Kidney (tissue), 14 donors: ENCODE data around the gene RNF31. TPM values are rescaled to one million over a fixed set of nuclear protein-coding genes. Genes with fewer than 3 reads are reported as not detected.
A peak's percentile ranks its signal among the peaks of the same experiment; 100 is the strongest.

ENCODE experiments used
- DNase-seq, 5 donors: peaks; one replicate each; pipeline ENCODE4 v3.0.0-alpha.2; 2013 to 2020
- FAIRE-seq: peaks from 2 replicates; lab custom pipeline; 2012; peaks lifted over from hg19 to GRCh38; lab: Jason Lieb, UNC
- H3K27ac ChIP-seq, 2 donors: one replicate each; pipeline ENCODE4 v1.7.0; 2013; ENCODE audit warnings: low read depth in 2 of 2, low read length in 2 of 2, inconsistent platforms in 1 of 2
- H3K27me3 ChIP-seq: one replicate; pipeline ENCODE4 v1.7.1; 2013; ENCODE audit warnings: low read length, inconsistent platforms; ENCODE audit not compliant: control insufficient read depth, insufficient read depth
- H3K36me3 ChIP-seq, 3 donors: one replicate each; pipeline versions ENCODE4 v1.7.0 to v1.7.1; 2013; ENCODE audit warnings: low read length in 3 of 3, control low read depth in 1 of 3, inconsistent platforms in 1 of 3; ENCODE audit not compliant: insufficient read depth in 3 of 3, control insufficient read depth in 2 of 3
- H3K4me1 ChIP-seq, 3 donors: one replicate each; pipeline versions ENCODE4 v1.7.0 to v1.7.1; 2013; ENCODE audit warnings: low read length in 3 of 3, inconsistent platforms in 1 of 3, low read depth in 1 of 3; ENCODE audit not compliant: control insufficient read depth in 2 of 3, insufficient read depth in 2 of 3
- H3K4me3 ChIP-seq, 3 donors: one replicate each; pipeline versions ENCODE4 v1.7.0 to v1.8.1; 2013; ENCODE audit warnings: low read length in 3 of 3, control low read depth in 1 of 3, inconsistent platforms in 1 of 3
- H3K9ac ChIP-seq, 3 donors: one replicate each; pipeline versions ENCODE4 v1.7.0 to v1.7.1; 2013; ENCODE audit warnings: low read length in 3 of 3, control low read depth in 1 of 3, inconsistent platforms in 1 of 3
- H3K9me3 ChIP-seq, 3 donors: one replicate each; pipeline versions ENCODE4 v1.7.0 to v1.7.1; 2013; ENCODE audit warnings: low read length in 3 of 3, control low read depth in 1 of 3, inconsistent platforms in 1 of 3; ENCODE audit not compliant: control insufficient read depth in 2 of 3, insufficient read depth in 1 of 3
- CTCF ChIP-seq: IDR thresholded peaks from 3 replicates; pipeline ENCODE4 v1.5.1; 2012; ENCODE audit warnings: mild to moderate bottlenecking, moderate library complexity, borderline replicate concordance; ENCODE audit not compliant: insufficient read depth; ENCODE audit errors: extremely low read depth
- intact Hi-C: fragments of 100-400 bp; cut with DNase I; formaldehyde crosslinking; loops from one replicate; pipeline ENCODE4 v1.11.1; 2022
- polyA plus RNA-seq: library from polyadenylated mRNA; stranded (reverse); fragments of 350-450 nt; fragmentation: Illumina TruSeq; extraction: RNeasy Lipid Tissue Mini Kit (QIAGEN cat#74804); gene quantifications from one replicate; pipeline ENCODE4 v1.2.3, GENCODE V29; 2014; ENCODE audit warnings: low read depth, low replicate concordance; ENCODE audit not compliant: insufficient read depth
- total RNA-seq: library from RNA; stranded (reverse); fragmentation: NEBNext Ultra II Directional; extraction: Animal tissue kit (Norgen Biotek cat#: 25700); gene quantifications from one replicate; pipeline ENCODE4 v1.2.1, GENCODE V29; 2021
- donor health status: control.
- donor health status: control.
- donor health status: control.
- donor health status: control.
- donor health status: control.
- donor health status: DM: yes; HTN: yes; CAD: no.
- donor health status: Normal renal cell carcinoma (clear cell type).

RNF31 gene
- total and polyA plus RNA-seq, 2 donors from 2014 or later, result 64.0 to 69.0 TPM

- DNase-seq (no peak), FAIRE-seq (no peak)
- no peaks in the 10 kb centered on the region for H3K9me3 ChIP-seq
- H3K27ac ChIP-seq, result no peak overlapping the region
- TF ChIP-seq CTCF, result no peak
- peaks cover 0 to 17% (median 10%) of the 10 kb centered on the region in 3 donors for H3K4me1 ChIP-seq
- no peak overlapping the region for H3K4me3 ChIP-seq
- H3K9ac ChIP-seq, result no peak overlapping the region
- H3K36me3 ChIP-seq, result no peaks in the 10 kb centered on the region
- H3K27me3 ChIP-seq, result no peaks in the 10 kb centered on the region
- intact Hi-C loops, result no loop called here
Measured at GRCh38 chr14:24129410-24129998, 17.8 kb upstream of the RNF31 start.

GRCh38 chr14:24130380-24130716 is 16.9 kb upstream of the RNF31 start, which contains the start of gene FITM1:
TSS of gene FITM1 (plus strand) at chr14:24130659. CDS start at chr14:24131564, 905 bp downstream.
- Histone ChIP-seq H3K9me3 (no peaks in the 10 kb centered on the region), H3K4me1 (peaks cover 0 to 18% (median 13%) of the 10 kb centered on the region in 3 donors), H3K27me3 (no peaks in the 10 kb centered on the region), H3K4me3 (no peak within 1 kb of the TSS), H3K27ac (peak within 1 kb of the TSS; percentile 58 to 90), H3K36me3 (no peaks in the 10 kb centered on the region), H3K9ac (no peak within 1 kb of the TSS)
- no peak for FAIRE-seq
- DNase-seq, result peak in 3 of 5 donors; percentile 18 to 78 (median 20)
- intact Hi-C loops, result no loop called here
- no peak for TF ChIP-seq CTCF

DNA sequence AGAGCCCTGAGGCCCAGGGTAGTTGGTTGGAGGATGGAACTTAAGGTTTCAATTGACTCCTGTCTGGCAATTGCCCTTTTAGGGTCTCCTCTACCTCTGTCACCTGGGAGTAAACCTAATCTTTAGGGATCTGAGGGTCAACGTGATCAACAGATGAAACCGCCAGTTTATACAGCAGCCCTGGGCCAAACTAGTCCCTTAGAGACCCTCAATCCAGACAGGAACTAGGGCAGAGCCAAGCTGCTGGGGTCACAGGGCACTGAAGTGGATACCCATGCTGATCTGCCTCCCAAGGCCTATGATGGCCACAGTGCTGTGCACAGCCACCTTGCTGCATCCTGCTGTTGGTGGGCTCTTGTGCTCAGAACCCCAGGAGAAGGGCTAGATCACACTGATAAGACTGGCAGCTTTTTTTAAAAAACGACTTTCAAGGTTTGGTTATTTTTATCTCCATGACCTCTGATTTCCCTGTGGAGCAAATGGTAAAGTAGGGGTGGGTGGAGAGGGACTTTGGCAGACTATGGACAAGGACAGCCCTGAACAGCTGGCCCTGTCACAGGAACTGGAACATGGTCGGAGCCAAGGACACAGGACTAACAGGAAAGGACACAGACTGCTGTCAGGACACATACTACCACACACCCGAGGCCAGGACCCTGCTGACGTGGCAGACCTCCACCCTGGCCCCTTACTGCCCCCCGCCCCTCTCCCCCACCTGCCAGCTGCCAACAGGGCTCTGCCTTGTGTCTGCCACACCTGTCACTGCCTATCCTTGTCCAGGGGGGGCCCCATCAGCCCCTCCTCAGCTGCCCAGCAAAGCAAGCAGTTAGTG is 16.4 kb upstream of the RNF31 start:
- peak in 2 of 5 donors; percentile 13 to 21 for DNase-seq
- Histone ChIP-seq H3K27ac (peak overlapping the region; percentile 58 to 90), H3K36me3 (no peaks in the 10 kb centered on the region), H3K4me3 (no peak overlapping the region), H3K9ac (no peak overlapping the region), H3K9me3 (no peaks in the 10 kb centered on the region), H3K4me1 (peaks cover 0 to 21% (median 14%) of the 10 kb centered on the region in 3 donors), H3K27me3 (no peaks in the 10 kb centered on the region)
- no peak for TF ChIP-seq CTCF
- FAIRE-seq, result no peak
- intact Hi-C loops, result no loop called here
